HG03442 (cell line): ENCODE results near the gene GMDS.

Source experiments
- ATAC-seq: cut with Tn5 transposase; IDR thresholded peaks from one replicate; pipeline ENCODE4 v1.9.1; 2021; ENCODE audit warnings: mild to moderate bottlenecking, moderate library complexity; ENCODE audit not compliant: unreplicated experiment

Gene GMDS

DNA sequence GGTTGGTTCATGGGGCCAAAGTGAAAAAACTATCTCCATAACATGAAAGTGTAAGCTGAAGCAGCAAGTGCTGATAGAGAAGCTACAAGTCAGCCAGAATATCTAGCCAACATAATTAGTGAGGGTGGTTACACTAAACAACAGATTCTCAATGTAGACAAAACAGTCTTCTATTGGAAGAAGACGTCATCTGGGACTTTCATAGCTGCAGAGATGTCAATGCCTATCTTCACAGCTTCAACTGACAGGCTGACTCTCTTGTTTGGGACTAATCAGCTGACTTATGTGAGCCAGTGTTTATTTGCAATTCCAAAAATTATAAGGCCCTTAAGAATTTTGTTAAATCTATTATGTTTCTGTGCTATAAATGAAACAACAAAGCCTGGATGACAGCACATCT, 63.2 kb downstream of the GMDS start:
- no peak for ATAC-seq

- ATAC-seq = no peak
Observed at GRCh38 chr6:2181567-2181966, 63.8 kb downstream of the GMDS start.

- no peak for ATAC-seq
Observed at GRCh38 chr6:2179950-2180349, 65.5 kb downstream of the GMDS start.

GRCh38 chr6:2179241-2179640, 66.2 kb downstream of the GMDS start:
- no peak for ATAC-seq

DNA sequence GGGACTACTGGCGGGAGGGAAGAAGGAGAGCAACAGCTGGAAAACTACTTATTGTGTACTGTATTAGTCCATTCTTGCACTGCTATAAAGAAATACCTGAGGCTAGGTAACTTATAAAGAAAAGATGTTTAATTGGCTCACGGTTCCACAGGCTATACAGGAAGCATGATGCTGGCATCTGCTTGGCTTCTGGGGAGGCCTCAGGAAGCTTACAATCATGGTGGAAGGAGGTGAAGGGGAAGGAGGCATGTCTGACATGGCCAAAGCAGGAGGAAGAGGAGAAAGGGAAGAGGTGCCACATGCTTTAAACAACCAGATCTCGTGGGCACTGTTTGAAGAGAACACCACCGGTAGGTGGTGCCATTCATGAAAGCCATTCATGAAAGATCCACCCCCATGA, 67.3 kb downstream of the GMDS start:
- no peak for ATAC-seq

DNA sequence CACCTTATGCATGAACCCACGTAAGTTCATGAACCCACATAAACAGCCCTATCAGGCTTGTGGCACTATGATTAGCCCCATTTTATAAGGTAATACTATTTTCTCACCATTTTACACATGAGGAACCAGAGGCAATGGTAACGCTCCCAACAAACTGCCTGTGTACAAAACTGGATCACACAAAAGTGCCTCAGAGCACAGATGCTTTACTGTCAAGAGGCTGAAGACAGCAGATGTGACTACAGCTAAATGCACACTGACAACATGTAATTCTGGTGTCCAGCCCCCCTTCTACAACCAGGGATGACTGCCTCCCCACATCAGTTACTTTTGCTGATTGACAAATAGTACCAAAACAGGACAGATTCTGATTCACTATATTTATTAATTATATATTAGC, 69.6 kb downstream of the GMDS start:
- ATAC-seq = no peak

- ATAC-seq = no peak
Observed at GRCh38 chr6:2173203-2173961, 72.0 kb downstream of the GMDS start.

- ATAC-seq = no peak
Observed at GRCh38 chr6:2171728-2172127, 73.7 kb downstream of the GMDS start.

DNA sequence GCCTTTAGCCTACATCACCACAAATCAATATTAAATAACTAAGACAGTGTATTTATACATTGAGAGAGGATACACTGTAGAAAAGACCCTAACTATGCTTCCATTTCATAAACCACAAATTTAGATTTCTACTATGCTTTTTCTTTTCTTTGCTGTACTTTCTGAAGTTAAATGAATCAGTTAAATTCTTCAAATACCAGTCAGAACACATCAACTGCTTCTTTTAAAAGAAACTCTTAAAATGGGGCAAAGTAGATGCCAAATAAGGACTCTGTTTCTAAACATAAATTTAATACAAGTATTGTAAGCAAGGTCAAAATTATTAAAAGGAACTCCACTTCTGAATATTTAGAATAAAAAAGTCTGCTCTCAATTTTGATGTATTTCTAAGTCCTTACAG, 76.9 kb downstream of the GMDS start:
- no peak for ATAC-seq

DNA sequence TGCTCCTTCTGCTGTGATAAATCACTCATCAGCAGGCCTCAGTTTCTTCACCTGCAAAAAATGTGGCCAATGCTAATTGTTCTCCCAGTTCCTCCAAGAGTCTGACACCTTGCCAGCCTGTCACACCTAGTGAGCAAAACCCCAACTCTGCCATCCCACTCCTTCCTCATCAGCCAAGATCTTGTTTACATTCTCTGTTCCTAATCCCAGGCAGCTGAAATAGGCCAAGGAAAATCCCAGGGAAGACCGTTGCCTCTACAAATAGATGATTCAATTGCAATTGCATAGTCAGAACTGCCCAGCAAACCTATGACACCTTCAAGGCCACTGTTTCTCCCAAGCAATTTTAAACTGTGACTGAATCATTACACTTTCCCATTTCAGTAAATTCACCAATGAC, 78.7 kb downstream of the GMDS start:
- no peak for ATAC-seq

DNA sequence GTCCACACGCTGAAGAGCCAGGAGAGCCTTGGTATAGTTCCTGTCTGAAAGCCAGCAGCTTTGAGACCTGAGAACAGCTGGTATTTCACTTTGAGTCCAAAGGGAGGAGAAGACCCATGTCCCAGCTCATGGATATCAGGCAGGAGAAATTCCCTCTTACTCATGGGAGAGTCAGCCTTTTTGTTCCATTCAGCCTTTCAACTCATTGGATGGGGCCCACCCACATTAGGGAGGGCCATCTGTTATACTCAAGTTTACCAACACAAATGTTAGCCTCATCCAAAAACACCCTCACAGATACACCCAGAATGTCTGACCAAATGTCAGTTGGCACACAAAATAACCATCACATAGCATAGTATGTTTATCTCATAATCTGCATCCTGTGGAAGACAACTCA, 80.1 kb downstream of the GMDS start:
- ATAC-seq = no peak

DNA sequence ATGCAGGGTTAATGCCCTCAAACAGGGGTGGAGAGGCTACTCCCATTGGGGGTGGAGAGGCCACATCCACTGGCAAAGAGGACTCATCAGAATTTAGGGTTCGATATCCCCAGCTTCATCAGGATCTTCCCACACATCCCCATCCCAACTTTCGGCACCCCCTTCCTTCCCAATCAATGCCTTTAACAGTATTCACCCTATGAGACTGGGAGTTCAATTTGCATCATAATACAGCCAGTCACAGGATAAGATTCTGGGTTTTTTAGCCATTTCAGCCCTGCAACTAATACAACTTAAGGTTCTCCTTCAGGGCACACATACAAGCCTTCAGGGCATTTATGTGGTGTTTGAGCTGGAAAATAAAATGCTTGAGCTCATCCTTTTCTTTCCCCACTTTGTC, 80.9 kb downstream of the GMDS start:
- no peak for ATAC-seq

DNA sequence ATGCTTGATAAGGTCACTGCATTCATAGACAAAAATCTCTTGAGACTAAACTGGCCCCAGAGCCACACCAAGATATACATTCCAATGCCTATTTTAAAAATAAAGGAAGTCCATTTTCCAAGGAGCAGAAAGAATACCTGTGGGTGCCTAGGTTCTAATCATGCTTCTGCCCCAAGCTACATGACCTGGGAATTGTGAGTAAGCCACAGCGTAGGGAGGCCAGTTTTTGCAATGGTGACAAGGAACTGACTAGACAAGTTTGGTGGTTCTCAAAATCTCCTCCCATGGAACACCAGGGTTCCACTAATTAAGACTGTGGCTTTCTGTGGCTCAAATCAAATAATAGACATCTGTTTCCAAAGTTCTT, 83.3 kb downstream of the GMDS start:
- ATAC-seq = no peak

- ATAC-seq = no peak
Observed at GRCh38 chr6:2158596-2159271, 86.7 kb downstream of the GMDS start.

DNA sequence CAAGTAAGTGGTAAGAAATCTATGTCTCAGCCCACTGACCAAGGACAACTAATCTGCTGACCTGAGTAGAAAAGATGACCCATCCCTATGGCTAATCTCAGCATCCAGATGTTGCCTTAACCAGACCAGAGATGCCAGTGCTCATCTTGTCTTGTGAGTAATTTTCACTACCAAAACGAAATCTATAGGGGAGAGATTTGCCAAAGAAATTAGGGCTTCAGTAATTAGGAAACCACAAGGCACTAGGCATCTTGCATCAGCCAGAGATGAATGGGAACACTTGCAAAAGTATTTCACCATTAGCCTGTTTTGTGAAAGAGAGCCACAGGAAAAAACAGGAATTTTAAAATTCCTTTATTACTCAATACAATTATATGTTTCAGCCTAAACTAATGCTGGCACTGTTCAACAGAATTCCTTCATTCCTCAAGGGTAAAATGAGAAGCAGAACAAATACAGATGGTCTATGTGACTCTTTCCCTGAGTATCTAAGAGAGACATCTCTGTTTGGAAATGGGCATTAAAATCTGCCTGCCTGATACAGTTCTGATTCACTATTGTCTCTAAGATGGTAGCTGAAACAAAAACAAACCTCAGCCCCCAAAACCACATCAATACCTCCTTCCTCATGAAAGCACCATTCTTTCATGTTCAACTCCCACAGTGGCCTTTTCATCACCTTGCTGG, 87.8 kb downstream of the GMDS start:
- peak; percentile 68 for ATAC-seq

GRCh38 chr6:2155206-2155605, 90.2 kb downstream of the GMDS start:
- no peak for ATAC-seq

- no peak for ATAC-seq
Observed at GRCh38 chr6:2149361-2150006, 95.9 kb downstream of the GMDS start.

DNA sequence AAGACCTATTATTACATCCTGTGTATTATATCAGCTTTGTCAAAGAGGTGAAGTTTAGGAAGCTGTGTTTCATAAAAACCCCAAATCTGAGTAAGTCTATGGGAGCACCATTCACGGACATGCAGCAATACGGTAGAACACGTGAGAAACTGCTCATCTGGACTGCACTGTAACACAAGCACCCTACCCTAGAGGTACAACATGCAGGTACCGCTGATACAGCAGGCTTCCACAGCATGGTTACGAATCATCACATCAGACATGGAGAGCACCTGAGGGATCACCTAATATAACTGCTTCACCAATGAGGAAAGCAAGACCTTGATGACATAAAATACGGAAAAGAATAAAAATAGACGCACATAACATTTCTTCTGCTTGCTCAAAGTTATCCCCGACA, 96.7 kb downstream of the GMDS start:
- no peak for ATAC-seq

DNA sequence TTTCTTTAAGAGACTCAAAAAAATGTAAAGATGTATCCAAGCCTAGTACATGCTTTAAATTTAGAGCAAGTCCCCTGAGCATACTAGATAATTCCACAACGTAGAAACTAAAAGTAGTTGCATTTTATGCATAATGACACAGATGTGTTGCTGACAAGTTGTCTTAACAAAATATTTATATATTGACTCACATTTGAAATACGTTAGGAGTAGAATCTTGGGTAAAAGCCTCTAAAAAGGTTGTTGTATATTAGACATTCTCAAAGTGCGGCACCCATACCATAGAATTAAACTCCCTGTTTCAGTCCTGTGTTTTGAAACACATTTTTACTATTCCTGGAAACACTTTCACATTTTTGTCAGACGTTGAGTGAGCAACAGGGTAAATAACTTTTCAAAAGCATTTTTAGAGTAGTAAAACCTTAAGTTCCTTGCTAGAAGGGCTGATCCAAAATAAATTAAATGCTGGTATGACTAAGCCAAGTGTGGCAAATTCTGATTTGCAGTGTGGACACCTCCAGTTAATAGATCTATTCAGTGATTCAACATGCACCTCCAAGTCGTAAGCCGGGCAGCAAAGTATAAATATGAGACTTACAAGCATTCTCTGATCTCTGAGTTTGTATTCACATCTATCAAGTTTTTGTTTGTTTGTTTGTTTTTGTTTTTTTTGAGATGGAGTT, 97.5 kb downstream of the GMDS start:
- no peak for ATAC-seq

DNA sequence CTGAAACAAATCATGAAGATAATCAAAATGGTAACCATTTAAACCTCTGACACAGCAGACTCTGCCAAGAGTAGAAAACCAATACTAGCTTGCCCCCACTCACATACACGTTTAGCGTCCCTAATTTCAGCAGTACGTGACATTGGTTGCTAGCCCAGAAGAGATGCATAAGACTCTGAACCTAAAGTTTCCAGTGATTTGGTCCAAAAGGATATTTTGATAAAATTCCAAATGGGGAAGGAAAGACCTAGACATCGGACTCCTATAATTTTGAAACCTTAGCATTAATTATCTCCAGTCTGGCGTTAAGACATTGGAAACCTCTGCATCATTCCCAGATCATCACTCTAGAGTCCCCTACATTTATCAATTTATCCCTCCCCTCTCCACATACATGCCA, 98.1 kb downstream of the GMDS start:
- no peak for ATAC-seq

- no peak for ATAC-seq
Observed at GRCh38 chr6:2144210-2144609, 101.2 kb downstream of the GMDS start.
